ENCODE data around the gene TDP1. TPM values are rescaled to one million over a fixed set of nuclear protein-coding genes. Genes with fewer than 3 reads are reported as not detected.

TDP1 gene
- total and polyA plus RNA-seq, 2 experiments from 2014 or later = 23.0 to 63.6 TPM

- no peaks in the 10 kb centered on the region for H3K9me2 ChIP-seq (ENCODE audit: insufficient read depth)
- H3F3A ChIP-seq (replicated peaks; ENCODE audit: low read depth) = no peaks in the 10 kb centered on the region
- H3K4me3 ChIP-seq = no peak overlapping the region
- H3K27me3 Mint-ChIP-seq (ENCODE audit: insufficient read depth, low read depth, poor library complexity) = no peaks in the 10 kb centered on the region
- H3K4me1 Mint-ChIP-seq = no peaks in the 10 kb centered on the region
- no peaks in the 10 kb centered on the region for H3K4me1 ChIP-seq (ENCODE audit: insufficient read depth)
- ATAC-seq = peak; percentile 97
- H2AFZ ChIP-seq = no peak overlapping the region
- peak; percentile 84 for DNase-seq (ENCODE audit: low spot score)
- peaks cover 5% of the 10 kb centered on the region; the same call in 1 of the 2 replicates for H4K20me1 ChIP-seq (replicated peaks; ENCODE audit: insufficient read depth)
- no peaks in the 10 kb centered on the region for H3K79me2 ChIP-seq (replicated peaks; ENCODE audit: insufficient read depth)
- no peaks in the 10 kb centered on the region for H3K9me3 Mint-ChIP-seq
- no peaks in the 10 kb centered on the region for H3K27me3 ChIP-seq (ENCODE audit: insufficient read depth)
- no peak overlapping the region for H3K27ac Mint-ChIP-seq
- no peak overlapping the region for H3K27ac ChIP-seq (ENCODE audit: low read depth)
- H3K4me2 ChIP-seq = no peak overlapping the region
- peaks cover 25% of the 10 kb centered on the region for H3K36me3 ChIP-seq (ENCODE audit: insufficient read depth)
- TF ChIP-seq CTCF (conservative IDR thresholded peaks at IDR 0.05; ENCODE audit: low read depth in 2 of 2) = peak; percentile 88 to 97
- no peak for TF ChIP-seq EZH2phosphoT487 (IDR thresholded peaks at IDR 0.05; ENCODE audit: unreplicated experiment)
- TF ChIP-seq ZNF331 (CRISPR knock-in tag; IDR thresholded peaks at IDR 0.05; ENCODE audit: low read depth) = no peak
- no peak for TF ChIP-seq CREB1 (CRISPR knock-in tag; IDR thresholded peaks at IDR 0.05; ENCODE audit: low read depth)
- TF ChIP-seq EZH2 (IDR thresholded peaks at IDR 0.05; ENCODE audit: low read depth, unreplicated experiment) = no peak
- TF ChIP-seq ZNF462 (CRISPR knock-in tag; IDR thresholded peaks at IDR 0.05) = no peak
- no peak for TF ChIP-seq JUNB (IDR thresholded peaks at IDR 0.05; ENCODE audit: unreplicated experiment)
- no peak for TF ChIP-seq ZNF114 (CRISPR knock-in tag; IDR thresholded peaks at IDR 0.05)
- H3K4me3 Mint-ChIP-seq = no peak overlapping the region
- peaks cover 44% of the 10 kb centered on the region for H3K36me3 Mint-ChIP-seq (ENCODE audit: low read depth)
Observed at GRCh38 chr14:89973234-89973823, 17.6 kb downstream of the TDP1 start.
